Naive B cell (primary cell): ENCODE results near the gene TMPRSS12. TPM values are rescaled to one million over a fixed set of nuclear protein-coding genes. Genes with fewer than 3 reads are reported as not detected.
A peak's percentile ranks its signal among the peaks of the same experiment; 100 is the strongest.
"Not testable (repeated sequence)": the region's sequence is repeated elsewhere in the genome, so short reads cannot be mapped to it uniquely, and the experiment has no call there.

Experiments
- ATAC-seq, 2 donors: fragments of 150-1000 bp; cut with Tn5 transposase; 2 replicates each; pipeline ENCODE4 v1.10.0; 2021; ENCODE audit warnings: low read depth in 2 of 2, mild to moderate bottlenecking in 2 of 2, moderate library complexity in 2 of 2
- DNase-seq: peaks from one replicate; pipeline ENCODE4 v3.0.0; 2022
- H3K27ac Mint-ChIP-seq, 6 donors: one replicate each; pipeline ENCODE4 v1.8.0; 2020 to 2022; ENCODE audit warnings: mild to moderate bottlenecking in 6 of 6, mixed read lengths in 6 of 6, moderate library complexity in 5 of 6, inconsistent platforms in 2 of 6
- H3K27me3 Mint-ChIP-seq, 3 donors: one replicate each; pipeline ENCODE4 v1.8.0; 2021 to 2022; ENCODE audit warnings: mixed read lengths in 3 of 3, mild to moderate bottlenecking in 1 of 3
- H3K36me3 Mint-ChIP-seq, 2 donors: one replicate each; pipeline ENCODE4 v1.8.0; 2020 to 2022; ENCODE audit warnings: mixed read lengths in 2 of 2, inconsistent platforms in 1 of 2, mild to moderate bottlenecking in 1 of 2
- H3K4me1 Mint-ChIP-seq, 3 donors: one replicate each; pipeline ENCODE4 v1.8.0; 2020 to 2022; ENCODE audit warnings: mixed read lengths in 3 of 3, inconsistent platforms in 1 of 3, mild to moderate bottlenecking in 1 of 3, moderate library complexity in 1 of 3
- H3K4me3 Mint-ChIP-seq, 8 donors: one replicate each; pipeline ENCODE4 v1.8.0; 2020 to 2022; ENCODE audit warnings: mild to moderate bottlenecking in 8 of 8, mixed read lengths in 8 of 8, moderate library complexity in 8 of 8, inconsistent platforms in 2 of 8
- H3K9me3 Mint-ChIP-seq, 7 donors: one replicate each; pipeline ENCODE4 v1.8.0; 2020 to 2022; ENCODE audit warnings: mixed read lengths in 7 of 7, mild to moderate bottlenecking in 5 of 7, inconsistent platforms in 2 of 7, moderate library complexity in 1 of 7
- polyA plus RNA-seq, 6 donors: library from polyadenylated mRNA; unstranded; fragments of 300-500 nt; fragmentation: Illumina TruSeq; gene quantifications; one replicate each; pipeline ENCODE4 v1.2.3, GENCODE V29; 2021; ENCODE audit warnings: low read depth in 6 of 6

TMPRSS12 gene
- polyA plus RNA-seq, 6 donors from 2014 or later: not detected

DNA sequence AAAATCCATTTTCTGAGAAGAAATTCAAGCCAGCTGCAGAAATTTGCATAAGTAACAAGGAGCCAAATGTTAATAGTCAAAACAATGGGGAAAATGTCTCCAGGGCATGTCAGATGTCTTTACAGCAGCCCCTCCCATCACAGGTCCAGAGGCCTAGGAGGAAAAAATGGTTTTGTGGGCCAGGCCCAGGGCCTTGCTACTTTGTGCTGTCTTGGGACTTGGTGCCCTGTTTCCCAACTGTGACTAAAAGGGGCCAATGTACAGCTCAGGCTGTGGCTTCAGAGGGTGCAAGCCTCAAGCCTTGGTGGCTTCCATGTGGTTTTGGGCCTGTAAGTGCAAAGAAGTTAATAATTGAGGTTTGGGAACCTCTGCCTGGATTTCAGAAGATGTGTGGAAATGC, 8.9 kb upstream of the TMPRSS12 start:
- H3K27ac Mint-ChIP-seq, H3K4me3 Mint-ChIP-seq, H3K27me3 Mint-ChIP-seq, DNase-seq, ATAC-seq, H3K4me1 Mint-ChIP-seq: not testable (repeated sequence)
- peaks cover 12 to 24% of the 10 kb centered on the region in 2 donors for H3K36me3 Mint-ChIP-seq
- H3K9me3 Mint-ChIP-seq: peaks cover 6 to 37% (median 26%) of the 10 kb centered on the region in 7 donors

DNA sequence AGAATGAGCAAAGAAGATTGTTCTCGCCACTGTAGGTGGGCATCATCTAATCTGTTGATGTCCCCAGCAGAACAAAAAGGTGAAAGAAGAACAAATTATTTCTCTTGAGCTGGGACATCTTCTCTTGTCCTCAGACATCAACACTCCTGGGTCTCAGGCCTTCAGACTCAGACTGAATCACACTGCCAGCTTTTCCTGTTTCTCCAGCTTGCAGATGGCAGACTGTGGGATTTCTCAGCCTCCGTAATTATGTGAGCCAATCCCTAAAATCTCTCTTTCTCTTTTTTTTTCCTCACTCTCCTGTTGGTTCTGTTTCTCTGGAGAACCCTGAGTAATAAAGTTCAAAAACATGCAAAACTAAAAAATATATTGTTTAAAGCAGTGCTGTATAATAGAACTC, 3.7 kb upstream of the TMPRSS12 start:
- Mint-ChIP-seq H3K27ac (no peak overlapping the region), H3K9me3 (peaks cover 2 to 42% (median 28%) of the 10 kb centered on the region in 7 donors), H3K36me3 (peaks cover 20% of the 10 kb centered on the region in 2 donors), H3K4me3 (no peak overlapping the region), H3K27me3 (peaks cover 9 to 13% (median 11%) of the 10 kb centered on the region in 3 donors), H3K4me1 (peaks cover 0 to 6% (median 0%) of the 10 kb centered on the region in 3 donors)
- ATAC-seq (no peak), DNase-seq (no peak)

DNA sequence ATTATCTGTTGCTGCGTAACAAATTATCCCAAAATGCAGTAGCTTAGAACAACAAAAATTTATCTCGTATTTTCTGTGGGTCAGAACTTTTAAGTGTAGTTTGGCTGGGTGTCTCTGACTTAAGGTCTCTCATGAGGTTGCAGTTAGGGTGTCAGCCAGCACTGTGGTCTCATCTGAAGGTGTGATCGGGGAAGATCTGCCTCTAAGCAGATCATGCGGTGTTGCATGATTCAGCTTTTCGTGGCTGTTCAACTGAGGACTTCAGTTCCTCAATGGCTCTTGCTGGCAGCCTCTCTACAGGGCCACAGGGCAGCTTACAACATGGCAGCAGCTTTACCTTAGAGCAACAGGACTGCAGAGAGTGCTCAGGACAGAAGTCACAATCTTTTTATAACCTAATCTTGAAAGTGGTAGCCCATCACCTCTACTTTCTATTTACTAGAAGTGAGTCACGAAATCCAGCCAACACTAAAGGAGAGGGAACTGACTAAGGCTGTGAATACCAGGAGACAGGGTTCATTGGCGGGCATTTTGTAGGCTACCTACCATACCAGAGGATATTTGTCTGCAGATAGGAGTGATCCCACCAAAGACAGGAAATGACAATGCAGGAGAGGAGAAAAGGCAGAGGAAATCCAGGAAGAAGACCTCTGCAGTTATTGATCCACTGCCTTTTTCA, 1.8 kb upstream of the TMPRSS12 start:
- H3K9me3 Mint-ChIP-seq: peaks cover 0 to 23% (median 13%) of the 10 kb centered on the region in 7 donors
- DNase-seq: no peak
- H3K27me3 Mint-ChIP-seq: peaks cover 9 to 20% (median 11%) of the 10 kb centered on the region in 3 donors
- H3K4me1 Mint-ChIP-seq: peaks cover 0 to 6% (median 0%) of the 10 kb centered on the region in 3 donors
- ATAC-seq: no peak
- peak overlapping the region in 1 of 6 donors; percentile 64 for H3K27ac Mint-ChIP-seq
- H3K4me3 Mint-ChIP-seq: no peak overlapping the region
- H3K36me3 Mint-ChIP-seq: peaks cover 5 to 8% of the 10 kb centered on the region in 2 donors

DNA sequence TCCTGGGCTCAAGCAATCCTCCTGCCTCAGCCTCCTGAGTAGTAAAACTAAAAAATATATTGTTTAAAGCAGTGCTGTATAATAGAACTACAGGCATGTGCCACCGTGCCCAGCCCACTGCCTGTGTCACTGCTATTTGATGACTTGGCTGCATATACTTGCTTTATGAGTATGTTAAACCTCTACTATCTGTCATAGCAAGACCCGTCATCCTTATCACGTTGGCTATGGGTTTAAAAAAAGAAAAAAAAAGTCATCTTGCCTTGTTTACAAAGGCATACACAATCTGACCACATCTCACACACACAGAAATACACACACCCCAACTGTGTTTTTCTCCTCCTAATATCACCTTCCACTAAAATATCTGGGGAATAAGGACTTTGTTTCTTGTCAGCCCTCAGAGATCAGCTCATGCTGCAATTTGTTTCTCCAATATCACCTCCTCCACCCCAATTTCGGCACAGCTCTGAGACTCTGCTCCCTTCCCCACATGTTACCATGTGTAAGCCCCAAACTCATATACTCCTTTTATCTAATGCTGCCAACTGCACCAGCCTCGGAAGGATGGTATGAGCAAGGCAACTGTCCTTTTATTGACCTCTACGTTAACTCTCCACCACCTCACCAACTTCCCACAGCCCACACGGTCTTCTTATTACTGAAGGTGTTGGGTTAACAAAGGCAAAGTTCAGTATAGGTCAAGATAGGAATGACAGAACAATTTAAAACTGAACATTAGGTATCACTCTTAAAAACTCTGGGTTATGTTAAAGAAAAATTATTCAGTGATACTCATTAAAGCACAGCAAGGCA, 802 bp upstream of the TMPRSS12 start:
- DNase-seq: no peak
- Mint-ChIP-seq H3K27me3 (peaks cover 9 to 20% (median 11%) of the 10 kb centered on the region in 3 donors), H3K4me3 (peak overlapping the region in 1 of 8 donors; percentile 43), H3K27ac (no peak overlapping the region), H3K9me3 (peaks cover 0 to 23% (median 13%) of the 10 kb centered on the region in 7 donors), H3K4me1 (peaks cover 0 to 6% (median 0%) of the 10 kb centered on the region in 3 donors), H3K36me3 (peaks cover 5 to 8% of the 10 kb centered on the region in 2 donors)
- no peak for ATAC-seq

DNA sequence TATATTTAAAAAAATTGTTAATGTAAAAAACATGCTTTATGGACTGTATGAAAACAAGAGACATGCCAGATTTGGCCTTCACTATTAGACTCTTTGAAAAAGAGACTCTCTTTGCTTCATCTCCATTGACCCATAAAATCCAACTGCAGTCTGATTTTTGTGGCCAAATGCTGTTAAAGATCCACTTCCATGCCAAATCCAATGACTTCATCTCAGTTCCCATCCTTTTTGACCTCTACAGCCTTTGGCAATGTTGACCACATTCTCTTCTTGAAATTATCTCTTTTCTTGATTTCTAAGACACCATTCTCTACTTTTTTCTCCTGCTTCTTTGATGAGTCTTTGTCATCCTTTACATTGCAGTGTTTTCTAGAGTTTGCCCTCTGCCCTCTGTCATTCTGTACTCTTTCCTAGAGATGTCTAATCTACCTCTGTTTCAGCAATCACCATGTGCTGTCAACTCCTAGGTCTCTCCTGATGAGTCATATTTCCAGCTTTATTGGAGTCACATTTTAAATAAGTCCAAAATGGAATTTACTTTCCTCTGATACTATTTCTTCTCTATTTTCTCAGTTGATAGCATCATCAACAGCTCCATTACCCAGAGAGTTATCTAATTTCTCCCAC, 2.4 kb downstream of the TMPRSS12 start:
- peaks cover 0 to 6% (median 0%) of the 10 kb centered on the region in 3 donors for H3K4me1 Mint-ChIP-seq
- no peak overlapping the region for H3K4me3 Mint-ChIP-seq
- peak overlapping the region in 1 of 6 donors; percentile 84 for H3K27ac Mint-ChIP-seq
- peaks cover 5 to 8% of the 10 kb centered on the region in 2 donors for H3K36me3 Mint-ChIP-seq
- DNase-seq (no peak), ATAC-seq (no peak)
- H3K9me3 Mint-ChIP-seq: peaks cover 0 to 22% (median 13%) of the 10 kb centered on the region in 7 donors
- H3K27me3 Mint-ChIP-seq: peaks cover 11 to 18% (median 17%) of the 10 kb centered on the region in 3 donors

DNA sequence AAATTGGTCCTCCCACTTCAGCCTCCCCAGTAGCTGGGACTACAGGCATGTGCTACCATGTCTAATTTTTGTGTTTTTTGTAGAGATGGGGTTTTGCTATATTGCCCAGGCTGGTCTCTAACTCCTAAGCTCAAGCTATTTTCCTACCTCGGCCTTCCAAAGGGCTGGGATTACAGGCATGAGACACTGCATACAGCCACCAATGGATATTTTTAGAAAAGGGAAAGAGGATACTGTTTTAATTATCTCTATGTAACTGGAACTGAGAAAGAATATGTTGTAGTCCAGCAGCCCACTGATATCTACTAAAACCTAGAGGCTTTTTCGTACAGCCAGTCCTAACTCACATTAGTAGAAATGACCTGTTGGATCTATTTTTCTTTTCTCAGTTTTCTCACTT, 6.2 kb downstream of the TMPRSS12 start:
- peaks cover 0 to 8% of the 10 kb centered on the region in 2 donors for H3K36me3 Mint-ChIP-seq
- no peak for DNase-seq
- no peak overlapping the region for H3K27ac Mint-ChIP-seq
- no peak for ATAC-seq
- H3K9me3 Mint-ChIP-seq: peaks cover 2 to 16% (median 5%) of the 10 kb centered on the region in 7 donors
- H3K4me3 Mint-ChIP-seq: no peak overlapping the region
- no peaks in the 10 kb centered on the region for H3K4me1 Mint-ChIP-seq
- peaks cover 13 to 32% (median 17%) of the 10 kb centered on the region in 3 donors for H3K27me3 Mint-ChIP-seq

DNA sequence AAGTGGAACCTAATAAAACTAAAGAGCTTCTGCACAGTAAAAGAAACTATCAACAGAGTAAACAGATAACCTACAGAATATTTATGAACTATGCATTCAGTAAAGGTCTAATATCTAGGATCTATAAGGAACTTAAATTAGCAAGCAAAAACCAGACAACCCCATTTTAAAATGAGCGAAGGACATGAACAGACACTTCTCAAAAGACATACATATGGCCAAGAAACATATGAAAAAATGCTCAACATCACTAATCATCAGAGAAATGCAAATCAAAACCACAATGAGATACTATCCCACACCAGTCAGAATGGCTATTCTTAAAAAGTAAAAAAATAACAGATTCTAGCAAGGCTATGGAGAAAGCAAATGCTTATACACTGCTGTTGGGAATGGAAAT, 12.5 kb downstream of the TMPRSS12 start:
- not testable (repeated sequence) for DNase-seq, ATAC-seq, H3K27ac Mint-ChIP-seq, H3K4me3 Mint-ChIP-seq, H3K36me3 Mint-ChIP-seq, H3K4me1 Mint-ChIP-seq
- peaks cover 4 to 32% (median 13%) of the 10 kb centered on the region in 7 donors for H3K9me3 Mint-ChIP-seq
- H3K27me3 Mint-ChIP-seq: peaks cover 3 to 24% (median 17%) of the 10 kb centered on the region in 3 donors

DNA sequence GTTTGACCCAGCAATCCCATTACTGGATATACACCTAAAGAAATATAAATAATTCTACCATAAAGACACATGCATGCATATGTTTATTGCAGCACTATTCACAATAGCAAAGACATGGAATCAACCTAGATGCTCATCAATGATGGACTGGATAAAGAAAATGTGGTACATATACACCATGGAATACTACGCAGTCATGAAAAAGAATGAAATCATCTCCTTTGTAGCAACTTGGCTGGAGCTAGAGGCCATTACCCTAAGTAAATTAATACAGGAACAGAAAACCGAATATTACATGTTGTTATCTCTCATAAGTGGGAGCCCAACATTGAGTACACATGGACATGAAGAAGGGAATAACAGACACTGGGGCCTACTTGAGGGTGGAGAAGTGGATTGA, 13.0 kb downstream of the TMPRSS12 start:
- not testable (repeated sequence) for ATAC-seq, H3K36me3 Mint-ChIP-seq, H3K27ac Mint-ChIP-seq, H3K4me3 Mint-ChIP-seq, H3K4me1 Mint-ChIP-seq, DNase-seq
- H3K27me3 Mint-ChIP-seq: peaks cover 3 to 20% (median 16%) of the 10 kb centered on the region in 3 donors
- H3K9me3 Mint-ChIP-seq: peaks cover 4 to 30% (median 13%) of the 10 kb centered on the region in 7 donors

DNA sequence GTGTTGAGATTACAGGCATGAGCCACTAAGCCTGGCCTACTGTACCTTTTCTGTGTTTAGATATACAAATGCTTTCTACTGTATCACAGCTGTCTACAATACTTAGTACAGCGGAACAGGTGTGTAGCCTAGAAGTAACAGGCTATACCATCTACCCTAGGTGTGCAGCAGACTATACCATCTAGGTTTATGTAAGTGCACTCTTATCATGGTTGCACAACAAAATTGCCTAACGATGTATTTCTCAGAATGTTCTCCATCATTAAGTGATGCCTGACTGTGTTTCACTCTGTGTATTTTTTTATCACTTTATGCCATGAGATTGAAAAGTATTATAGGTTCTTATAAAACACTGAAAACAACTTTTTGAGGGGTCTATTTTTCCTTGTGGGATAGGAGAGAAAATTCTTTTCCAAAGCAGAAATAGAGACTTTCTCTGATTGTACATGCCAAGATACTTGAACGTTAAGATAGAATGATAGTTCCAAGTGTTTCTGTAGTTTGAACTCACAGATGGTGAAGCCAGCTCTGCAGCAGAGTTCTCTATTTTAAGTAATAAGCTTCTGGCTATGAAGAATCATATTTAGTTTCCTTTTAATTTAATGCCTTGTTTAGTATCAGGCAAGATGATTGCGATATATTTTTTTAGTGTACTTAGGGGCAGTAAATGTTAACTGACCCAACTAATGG, 17.0 kb downstream of the TMPRSS12 start:
- Mint-ChIP-seq H3K36me3 (no peaks in the 10 kb centered on the region), H3K27ac (peak overlapping the region in 1 of 6 donors; percentile 36)

DNA sequence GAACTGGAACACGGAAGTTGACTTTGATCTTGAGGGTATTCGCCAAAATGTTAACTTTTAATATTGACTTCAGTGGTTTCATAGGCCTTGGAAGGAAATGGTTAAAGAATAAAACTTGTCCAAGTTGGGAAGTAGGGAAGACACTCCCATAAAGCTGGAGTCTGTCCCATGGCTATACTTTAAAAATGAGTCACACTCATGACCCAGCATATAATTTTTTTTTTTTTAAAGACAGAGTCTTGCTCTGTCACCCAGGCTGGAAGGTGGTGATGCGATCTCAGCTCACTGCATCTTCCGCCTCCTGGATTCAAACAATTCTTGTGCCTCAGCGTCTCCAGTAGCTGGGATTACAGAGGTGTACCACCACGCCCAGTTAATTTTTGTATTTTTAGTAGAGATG, 19.6 kb downstream of the TMPRSS12 start:
- Mint-ChIP-seq H3K27ac (peak overlapping the region in 1 of 6 donors; percentile 52), H3K36me3 (peaks cover 9 to 17% of the 10 kb centered on the region in 2 donors), H3K4me1 (no peaks in the 10 kb centered on the region), H3K4me3 (no peak overlapping the region), H3K27me3 (peaks cover 4 to 9% (median 7%) of the 10 kb centered on the region in 3 donors), H3K9me3 (peaks cover 3 to 20% (median 14%) of the 10 kb centered on the region in 7 donors)
- ATAC-seq (no peak), DNase-seq (no peak)

More for the DNA sequence above, 17.0 kb downstream of the TMPRSS12 start:
- Mint-ChIP-seq H3K4me1 (no peaks in the 10 kb centered on the region), H3K27me3 (no peaks in the 10 kb centered on the region), H3K9me3 (peaks cover 0 to 15% (median 7%) of the 10 kb centered on the region in 7 donors), H3K4me3 (no peak overlapping the region)
- DNase-seq: no peak
- no peak for ATAC-seq

DNA sequence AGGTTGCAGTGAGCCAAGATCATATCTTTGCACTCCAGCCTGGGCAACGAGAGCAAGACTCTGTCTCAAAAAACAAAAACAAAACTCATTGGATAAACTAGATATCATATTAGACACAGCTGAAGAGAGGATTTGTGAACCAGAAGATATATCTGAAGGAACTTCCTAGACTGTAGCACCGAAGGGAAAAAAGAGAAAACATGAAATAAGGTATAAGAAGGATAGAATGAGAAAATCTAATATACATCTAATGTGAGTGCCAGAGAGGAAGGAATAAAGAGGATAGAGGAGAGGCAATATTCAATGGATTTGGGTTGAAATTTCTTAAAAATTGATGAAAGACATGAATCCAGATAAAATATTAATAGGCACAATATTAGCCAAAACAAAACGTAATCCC, 22.5 kb downstream of the TMPRSS12 start:
- Mint-ChIP-seq H3K4me1 (no peaks in the 10 kb centered on the region), H3K27ac (no peak overlapping the region), H3K36me3 (peaks cover 9 to 22% of the 10 kb centered on the region in 2 donors), H3K27me3 (peaks cover 4 to 13% (median 7%) of the 10 kb centered on the region in 3 donors), H3K4me3 (no peak overlapping the region), H3K9me3 (peaks cover 3 to 36% (median 25%) of the 10 kb centered on the region in 7 donors)
- ATAC-seq (no peak), DNase-seq (no peak)

DNA sequence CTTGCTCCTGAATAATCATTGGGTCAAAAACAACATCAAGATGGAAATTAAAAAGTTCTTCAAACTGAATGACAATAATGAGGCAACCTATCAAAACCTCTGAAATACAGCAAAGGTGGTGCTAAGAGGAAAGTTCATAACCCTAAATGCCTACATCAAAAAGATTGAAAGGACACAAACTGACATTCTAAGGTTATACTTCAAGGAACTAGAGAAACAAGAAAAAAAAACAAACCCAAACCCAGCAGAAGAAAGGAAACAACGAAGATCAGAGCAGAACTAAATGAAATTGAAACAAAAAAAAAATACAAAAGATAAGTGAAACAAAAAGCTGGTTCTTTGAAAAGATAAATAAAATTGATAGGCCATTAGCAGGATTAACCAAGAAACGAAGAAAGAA, 26.2 kb downstream of the TMPRSS12 start:
- Mint-ChIP-seq H3K9me3 (peaks cover 3 to 36% (median 26%) of the 10 kb centered on the region in 7 donors), H3K27me3 (peaks cover 4 to 13% (median 7%) of the 10 kb centered on the region in 3 donors), H3K36me3 (peaks cover 9 to 22% of the 10 kb centered on the region in 2 donors), H3K27ac (peak overlapping the region in 1 of 6 donors; percentile 64)
- ATAC-seq, H3K4me3 Mint-ChIP-seq, H3K4me1 Mint-ChIP-seq, DNase-seq: not testable (repeated sequence)
